ENCODE data around the gene MPND. TPM values are rescaled to one million over a fixed set of nuclear protein-coding genes. Genes with fewer than 3 reads are reported as not detected.

The MPND gene
- total RNA-seq, 1 donor from 2014 or later, result 14.2 TPM

GRCh38 chr19:4313847-4314490 lies 29.4 kb upstream of the MPND start:
- DNase-seq (ENCODE audit: extremely low spot score, unreplicated experiment), result no peak
- no peaks in the 10 kb centered on the region for H3K4me1 Mint-ChIP-seq (ENCODE audit: unreplicated experiment)
- no peak overlapping the region for H3K27ac Mint-ChIP-seq (ENCODE audit: unreplicated experiment)
- H3K9me3 Mint-ChIP-seq (ENCODE audit: unreplicated experiment), result no peaks in the 10 kb centered on the region
- TF ChIP-seq, protein P1, sequence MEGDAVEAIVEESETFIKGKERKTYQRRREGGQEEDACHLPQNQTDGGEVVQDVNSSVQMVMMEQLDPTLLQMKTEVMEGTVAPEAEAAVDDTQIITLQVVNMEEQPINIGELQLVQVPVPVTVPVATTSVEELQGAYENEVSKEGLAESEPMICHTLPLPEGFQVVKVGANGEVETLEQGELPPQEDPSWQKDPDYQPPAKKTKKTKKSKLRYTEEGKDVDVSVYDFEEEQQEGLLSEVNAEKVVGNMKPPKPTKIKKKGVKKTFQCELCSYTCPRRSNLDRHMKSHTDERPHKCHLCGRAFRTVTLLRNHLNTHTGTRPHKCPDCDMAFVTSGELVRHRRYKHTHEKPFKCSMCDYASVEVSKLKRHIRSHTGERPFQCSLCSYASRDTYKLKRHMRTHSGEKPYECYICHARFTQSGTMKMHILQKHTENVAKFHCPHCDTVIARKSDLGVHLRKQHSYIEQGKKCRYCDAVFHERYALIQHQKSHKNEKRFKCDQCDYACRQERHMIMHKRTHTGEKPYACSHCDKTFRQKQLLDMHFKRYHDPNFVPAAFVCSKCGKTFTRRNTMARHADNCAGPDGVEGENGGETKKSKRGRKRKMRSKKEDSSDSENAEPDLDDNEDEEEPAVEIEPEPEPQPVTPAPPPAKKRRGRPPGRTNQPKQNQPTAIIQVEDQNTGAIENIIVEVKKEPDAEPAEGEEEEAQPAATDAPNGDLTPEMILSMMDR (IDR thresholded peaks at IDR 0.05), result no peak
- H3K36me3 Mint-ChIP-seq (ENCODE audit: unreplicated experiment), result peaks cover 8% of the 10 kb centered on the region
- no peak overlapping the region for H3K4me3 Mint-ChIP-seq (ENCODE audit: unreplicated experiment)
- no peaks in the 10 kb centered on the region for H3K27me3 Mint-ChIP-seq (ENCODE audit: unreplicated experiment)

GRCh38 chr19:4316956-4317355 lies 26.4 kb upstream of the MPND start:
- Mint-ChIP-seq H3K9me3 (ENCODE audit: unreplicated experiment) (peaks cover 10% of the 10 kb centered on the region), H3K27me3 (ENCODE audit: unreplicated experiment) (no peaks in the 10 kb centered on the region), H3K36me3 (ENCODE audit: unreplicated experiment) (peaks cover 5% of the 10 kb centered on the region), H3K27ac (ENCODE audit: unreplicated experiment) (no peak overlapping the region), H3K4me3 (ENCODE audit: unreplicated experiment) (no peak overlapping the region), H3K4me1 (ENCODE audit: unreplicated experiment) (no peaks in the 10 kb centered on the region)
- TF ChIP-seq, protein P1 (IDR thresholded peaks at IDR 0.05), result no peak
- DNase-seq (ENCODE audit: extremely low spot score, unreplicated experiment), result no peak

DNA sequence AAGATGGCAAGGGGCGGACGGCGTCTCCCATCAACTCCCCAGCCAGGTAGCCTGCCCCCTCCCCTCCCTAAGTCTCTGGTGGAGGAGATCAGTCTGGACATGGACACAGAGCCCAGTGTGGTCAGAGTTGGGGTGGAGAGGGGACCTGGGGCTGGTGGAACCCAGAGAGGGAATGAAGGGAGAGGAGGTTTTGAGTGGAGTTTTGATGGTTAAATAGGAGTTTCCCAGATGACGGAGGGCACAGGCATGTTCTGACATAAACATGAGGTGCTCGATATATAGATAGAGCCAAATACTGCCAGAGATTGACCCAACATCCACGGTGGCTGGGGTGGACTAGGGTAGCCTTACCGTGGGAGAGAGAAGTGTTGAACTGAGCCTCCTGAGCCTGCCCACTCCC lies 24.9 kb upstream of the MPND start:
- peaks cover 10% of the 10 kb centered on the region for H3K9me3 Mint-ChIP-seq (ENCODE audit: unreplicated experiment)
- H3K36me3 Mint-ChIP-seq (ENCODE audit: unreplicated experiment), result peaks cover 5% of the 10 kb centered on the region
- no peaks in the 10 kb centered on the region for H3K4me1 Mint-ChIP-seq (ENCODE audit: unreplicated experiment)
- TF ChIP-seq, protein P1 (IDR thresholded peaks at IDR 0.05), result no peak
- no peak overlapping the region for H3K4me3 Mint-ChIP-seq (ENCODE audit: unreplicated experiment)
- DNase-seq (ENCODE audit: extremely low spot score, unreplicated experiment), result no peak
- no peaks in the 10 kb centered on the region for H3K27me3 Mint-ChIP-seq (ENCODE audit: unreplicated experiment)
- no peak overlapping the region for H3K27ac Mint-ChIP-seq (ENCODE audit: unreplicated experiment)

GRCh38 chr19:4319067-4319718 lies 24.2 kb upstream of the MPND start:
- Mint-ChIP-seq H3K36me3 (ENCODE audit: unreplicated experiment) (peaks cover 5% of the 10 kb centered on the region), H3K27ac (ENCODE audit: unreplicated experiment) (no peak overlapping the region), H3K9me3 (ENCODE audit: unreplicated experiment) (peaks cover 10% of the 10 kb centered on the region), H3K4me3 (ENCODE audit: unreplicated experiment) (no peak overlapping the region), H3K27me3 (ENCODE audit: unreplicated experiment) (no peaks in the 10 kb centered on the region), H3K4me1 (ENCODE audit: unreplicated experiment) (no peaks in the 10 kb centered on the region)
- DNase-seq (ENCODE audit: extremely low spot score, unreplicated experiment), result no peak
- TF ChIP-seq, protein P1 (IDR thresholded peaks at IDR 0.05), result no peak

GRCh38 chr19:4320419-4320818 lies 22.9 kb upstream of the MPND start:
- Mint-ChIP-seq H3K27ac (ENCODE audit: unreplicated experiment) (no peak overlapping the region), H3K4me1 (ENCODE audit: unreplicated experiment) (no peaks in the 10 kb centered on the region), H3K4me3 (ENCODE audit: unreplicated experiment) (no peak overlapping the region), H3K27me3 (ENCODE audit: unreplicated experiment) (no peaks in the 10 kb centered on the region), H3K36me3 (ENCODE audit: unreplicated experiment) (peaks cover 5% of the 10 kb centered on the region), H3K9me3 (ENCODE audit: unreplicated experiment) (peaks cover 10% of the 10 kb centered on the region)
- DNase-seq (ENCODE audit: extremely low spot score, unreplicated experiment), result no peak
- TF ChIP-seq, protein P1 (IDR thresholded peaks at IDR 0.05), result no peak

Data from osteocyte (in vitro differentiated cells).